OCI-LY7 (cell line): ENCODE data around the gene MREG. TPM values are rescaled to one million over a fixed set of nuclear protein-coding genes. Genes with fewer than 3 reads are reported as not detected.

Experiments used
- BruUV-seq: library from RNA; stranded (reverse); fragments of 400-500 nt; replicated peaks from 2 replicates; lab custom pipeline; 2021; lab: Mats Ljungman, UMichigan
- CTCF ChIA-PET: fragments of 300-600 bp; sonication (Branson Sonifier 250); formaldehyde crosslinking; loops from one replicate; lab custom pipeline; 2022; ENCODE audit warnings: antibody characterized with exemption; ENCODE audit not compliant: unreplicated experiment; lab: Charles Lee
- POLR2A ChIA-PET: fragments of 300-600 bp; sonication (Branson Sonifier 250); formaldehyde crosslinking; loops from one replicate; lab custom pipeline; 2022; ENCODE audit warnings: antibody characterized with exemption; lab: Charles Lee
- DNase-seq: peaks from one replicate; pipeline ENCODE4 v3.0.0-alpha.2; 2015; ENCODE audit warnings: low spot score
- H2AFZ ChIP-seq: fragments of 200-600 bp; sonication (generic), shearing (Covaris generic); 2 replicates; pipeline ENCODE4 v1.6.1; 2014; ENCODE audit warnings: mild to moderate bottlenecking, antibody characterized with exemption, low read length, moderate library complexity
- H3K27ac ChIP-seq: fragments of 200-600 bp; sonication (generic); 2 replicates; pipeline ENCODE4 v1.5.1; 2014; ENCODE audit warnings: mixed run types, low read depth, mild to moderate bottlenecking, moderate library complexity, low read length, inconsistent platforms; ENCODE audit not compliant: poor library complexity, severe bottlenecking
- H3K36me3 ChIP-seq: fragments of 200-600 bp; sonication (generic); 2 replicates; pipeline ENCODE4 v1.6.1; 2014; ENCODE audit warnings: mild to moderate bottlenecking, antibody characterized with exemption, low read length, moderate library complexity, mixed read lengths; ENCODE audit not compliant: insufficient read depth
- H3K4me1 ChIP-seq: fragments of 200-600 bp; sonication (generic); 2 replicates; pipeline ENCODE4 v1.5.1; 2014; ENCODE audit warnings: mild to moderate bottlenecking, low read length; ENCODE audit not compliant: insufficient read depth, poor library complexity, severe bottlenecking
- H3K4me2 ChIP-seq: fragments of 200-600 bp; sonication (generic); 2 replicates; pipeline ENCODE4 v1.6.1; 2014; ENCODE audit warnings: mild to moderate bottlenecking, low read length
- H3K4me3 ChIP-seq: fragments of 200-600 bp; sonication (generic); 2 replicates; pipeline ENCODE4 v1.5.1; 2014; ENCODE audit warnings: mild to moderate bottlenecking, low read depth, low read length; ENCODE audit not compliant: poor library complexity, severe bottlenecking
- H3K79me2 ChIP-seq: fragments of 200-600 bp; sonication (generic); 2 replicates; pipeline ENCODE4 v1.6.1; 2016; ENCODE audit warnings: low read depth, mild to moderate bottlenecking, low read length, moderate library complexity, mixed read lengths; ENCODE audit not compliant: insufficient read depth
- H3K9me2 ChIP-seq: fragments of 200-600 bp; sonication (generic); 2 replicates; pipeline ENCODE4 v1.6.1; 2016; ENCODE audit warnings: mild to moderate bottlenecking, low read length, mixed read lengths; ENCODE audit not compliant: insufficient read depth
- H3K9me3 ChIP-seq: fragments of 200-600 bp; sonication (generic); 2 replicates; pipeline ENCODE4 v1.6.1; 2014; ENCODE audit warnings: mild to moderate bottlenecking, mixed run types, low read length, mixed read lengths
- H4K20me1 ChIP-seq: fragments of 200-600 bp; sonication (generic); 2 replicates; pipeline ENCODE4 v1.6.1; 2014; ENCODE audit warnings: mild to moderate bottlenecking, antibody characterized with exemption, low read length, moderate library complexity, mixed read lengths; ENCODE audit not compliant: insufficient read depth
- EZH2phosphoT487 ChIP-seq: fragments of 200-600 bp; sonication (generic); IDR thresholded peaks from 2 replicates; pipeline ENCODE4 v1.6.1; 2018; ENCODE audit warnings: low read depth, borderline replicate concordance, mild to moderate bottlenecking, mixed run types, antibody characterized with exemption, low read length, moderate library complexity, mixed read lengths
- intact Hi-C: fragments of 100-400 bp; cut with micrococcal nuclease; formaldehyde crosslinking; loops from one replicate; pipeline ENCODE4 v1.10.0; 2022; ENCODE audit not compliant: unreplicated experiment
- total RNA-seq, 2 experiments: library from RNA; depleted of rRNA in 1 of 2; stranded (reverse); fragments of >200 nt in 1 of 2; shearing (Covaris generic) in 1 of 2; gene quantifications; 2 replicates each; pipeline ENCODE4 v1.2.3, GENCODE V29; 2014 to 2022
- TF ChIP-seq, protein P1 (sequence below): fragments of 200-600 bp; sonication (generic); conservative IDR thresholded peaks from 2 replicates; pipeline ENCODE4 v1.5.1; 2014; ENCODE audit warnings: mild to moderate bottlenecking, antibody characterized with exemption, low read length, moderate library complexity, mixed read lengths

MREG gene
- total RNA-seq, 2 experiments from 2014 or later: 5.6 to 9.3 TPM

DNA sequence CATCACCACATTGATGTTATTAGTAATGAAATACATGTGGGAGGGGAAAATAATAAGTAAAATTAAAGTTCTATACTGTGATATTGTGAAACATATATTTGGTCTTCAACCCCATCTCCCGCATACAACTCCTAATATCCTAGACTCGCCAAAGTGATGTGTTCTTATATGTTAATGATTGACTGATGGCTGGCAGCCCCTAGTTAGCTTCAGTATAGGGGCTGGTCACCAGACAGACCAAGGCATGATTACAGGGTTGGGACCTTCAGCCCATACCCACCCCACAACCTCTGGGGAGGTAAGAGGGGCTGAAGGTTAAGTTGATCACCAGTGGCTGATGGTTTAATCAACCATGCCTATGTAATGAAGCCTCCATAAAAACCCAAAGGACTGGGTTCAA lies 28.1 kb upstream of the MREG start:
- POLR2A ChIA-PET: no interaction called here
- Histone ChIP-seq H4K20me1 (no peaks in the 10 kb centered on the region), H3K4me2 (no peak overlapping the region), H3K4me3 (no peak overlapping the region), H3K36me3 (no peaks in the 10 kb centered on the region), H3K9me2 (no peaks in the 10 kb centered on the region), H3K4me1 (no peaks in the 10 kb centered on the region), H3K79me2 (no peaks in the 10 kb centered on the region), H3K9me3 (no peaks in the 10 kb centered on the region), H3K27ac (no peak overlapping the region), H2AFZ (no peak overlapping the region)
- TF ChIP-seq, protein P1, sequence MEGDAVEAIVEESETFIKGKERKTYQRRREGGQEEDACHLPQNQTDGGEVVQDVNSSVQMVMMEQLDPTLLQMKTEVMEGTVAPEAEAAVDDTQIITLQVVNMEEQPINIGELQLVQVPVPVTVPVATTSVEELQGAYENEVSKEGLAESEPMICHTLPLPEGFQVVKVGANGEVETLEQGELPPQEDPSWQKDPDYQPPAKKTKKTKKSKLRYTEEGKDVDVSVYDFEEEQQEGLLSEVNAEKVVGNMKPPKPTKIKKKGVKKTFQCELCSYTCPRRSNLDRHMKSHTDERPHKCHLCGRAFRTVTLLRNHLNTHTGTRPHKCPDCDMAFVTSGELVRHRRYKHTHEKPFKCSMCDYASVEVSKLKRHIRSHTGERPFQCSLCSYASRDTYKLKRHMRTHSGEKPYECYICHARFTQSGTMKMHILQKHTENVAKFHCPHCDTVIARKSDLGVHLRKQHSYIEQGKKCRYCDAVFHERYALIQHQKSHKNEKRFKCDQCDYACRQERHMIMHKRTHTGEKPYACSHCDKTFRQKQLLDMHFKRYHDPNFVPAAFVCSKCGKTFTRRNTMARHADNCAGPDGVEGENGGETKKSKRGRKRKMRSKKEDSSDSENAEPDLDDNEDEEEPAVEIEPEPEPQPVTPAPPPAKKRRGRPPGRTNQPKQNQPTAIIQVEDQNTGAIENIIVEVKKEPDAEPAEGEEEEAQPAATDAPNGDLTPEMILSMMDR: no peak
- no peak for TF ChIP-seq EZH2phosphoT487
- BruUV-seq: no TSS peak
- no peak for DNase-seq
- CTCF ChIA-PET: no interaction called here
- intact Hi-C loops: no loop called here

- H3K79me2 ChIP-seq: no peaks in the 10 kb centered on the region
- H2AFZ ChIP-seq: no peak overlapping the region
- no peaks in the 10 kb centered on the region for H3K9me3 ChIP-seq
- no peak overlapping the region for H3K4me3 ChIP-seq
- H3K9me2 ChIP-seq: no peaks in the 10 kb centered on the region
- H3K27ac ChIP-seq: no peak overlapping the region
- BruUV-seq: no TSS peak
- H3K36me3 ChIP-seq: no peaks in the 10 kb centered on the region
- no peak overlapping the region for H3K4me2 ChIP-seq
- no peaks in the 10 kb centered on the region for H4K20me1 ChIP-seq
- ChIA-PET POLR2A (no interaction called here), CTCF (no interaction called here)
- H3K4me1 ChIP-seq: no peaks in the 10 kb centered on the region
- TF ChIP-seq EZH2phosphoT487: no peak
- TF ChIP-seq, protein P1: no peak
- no peak for DNase-seq
- intact Hi-C loops: no loop called here
Observed at GRCh38 chr2:216039918-216040317, 26.6 kb upstream of the MREG start.

- H4K20me1 ChIP-seq: no peaks in the 10 kb centered on the region
- CTCF ChIA-PET: no interaction called here
- H3K4me3 ChIP-seq: no peak overlapping the region
- no peaks in the 10 kb centered on the region for H3K4me1 ChIP-seq
- no peaks in the 10 kb centered on the region for H3K36me3 ChIP-seq
- no peaks in the 10 kb centered on the region for H3K79me2 ChIP-seq
- no peak overlapping the region for H2AFZ ChIP-seq
- DNase-seq: peak; percentile 69
- POLR2A ChIA-PET: interaction anchor here (0.6 to 0.9 kb wide), 2 partner anchors 9 to 22 kb away, joined by 4 to 5 read pairs; no protein-coding TSS in a partner anchor
- no peaks in the 10 kb centered on the region for H3K9me3 ChIP-seq
- no peak overlapping the region for H3K4me2 ChIP-seq
- H3K27ac ChIP-seq: no peak overlapping the region
- BruUV-seq: no TSS peak
- TF ChIP-seq, protein P1: peak; percentile 92
- TF ChIP-seq EZH2phosphoT487: no peak
- H3K9me2 ChIP-seq: no peaks in the 10 kb centered on the region
- intact Hi-C loops: no loop called here
Observed at GRCh38 chr2:216034065-216034464, 20.7 kb upstream of the MREG start.
